GM23248 (cell line): Measurements from ENCODE around the gene YKT6.

ENCODE experiments used
- EZH2 ChIP-seq: fragments of 200-600 bp; sonication (generic); IDR thresholded peaks from 2 replicates; pipeline ENCODE4 v1.6.1; 2018; ENCODE audit warnings: antibody characterized with exemption, mild to moderate bottlenecking; ENCODE audit not compliant: insufficient read depth, poor library complexity, severe bottlenecking
- EZH2phosphoT487 ChIP-seq: fragments of 200-600 bp; sonication (generic); IDR thresholded peaks from 2 replicates; pipeline ENCODE4 v1.6.1; 2018; ENCODE audit warnings: antibody characterized with exemption, moderate library complexity, mild to moderate bottlenecking, low read depth; ENCODE audit not compliant: insufficient read depth

DNA sequence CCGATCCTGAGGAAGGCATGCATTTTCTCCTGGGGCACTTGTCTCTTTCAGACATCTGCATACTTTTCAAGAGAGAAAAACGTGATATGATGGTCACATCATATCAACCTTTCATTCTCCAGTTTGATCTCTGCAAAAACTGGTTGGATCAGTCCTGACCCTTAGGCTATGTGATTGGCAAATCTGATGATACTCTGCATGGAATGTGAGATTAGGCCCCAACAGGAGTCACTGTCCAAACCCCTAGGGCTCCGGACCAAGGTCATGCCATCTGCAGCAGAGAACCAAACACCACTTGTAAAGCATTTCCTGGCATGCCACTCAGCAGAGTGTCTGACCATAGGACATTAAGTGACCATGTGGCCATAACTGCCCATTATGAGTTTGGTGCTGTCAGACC is 20.1 kb upstream of the YKT6 start:
- no peak for TF ChIP-seq EZH2phosphoT487
- TF ChIP-seq EZH2, result no peak
